RWPE2 (cell line): Measurements from ENCODE around the gene TMEM30B.

ENCODE experiments used
- ATAC-seq: fragments of 200-7000 bp; cut with Tn5 transposase; 3 replicates; pipeline ENCODE4 v1.9.1; 2021; ENCODE audit warnings: low read depth
- DNase-seq: peaks from one replicate; pipeline ENCODE4 v3.0.0-alpha.2; 2020; ENCODE audit warnings: low spot score
- H3K27ac ChIP-seq: fragments of 450-650 bp; 2 replicates; pipeline ENCODE4 v1.5.1; 2017; ENCODE audit warnings: mild to moderate bottlenecking; ENCODE audit not compliant: poor library complexity, severe bottlenecking
- H3K27me3 ChIP-seq: fragments of 250-450 bp; sonication (Bioruptor Pico); 2 replicates; pipeline ENCODE4 v1.5.1; 2021; ENCODE audit warnings: mild to moderate bottlenecking, moderate library complexity; ENCODE audit not compliant: insufficient read depth, poor library complexity, severe bottlenecking
- H3K36me3 ChIP-seq: fragments of 250-450 bp; sonication (Bioruptor Pico); 2 replicates; pipeline ENCODE4 v1.5.1; 2020; ENCODE audit warnings: low read depth, mild to moderate bottlenecking, moderate library complexity
- H3K4me1 ChIP-seq: fragments of 250-450 bp; sonication (Bioruptor Pico); 2 replicates; pipeline ENCODE4 v1.5.1; 2021; ENCODE audit warnings: mild to moderate bottlenecking, moderate library complexity; ENCODE audit not compliant: insufficient read depth, poor library complexity, severe bottlenecking
- H3K4me3 ChIP-seq: fragments of 250-450 bp; sonication (Bioruptor Pico); 2 replicates; pipeline ENCODE4 v1.5.1; 2021; ENCODE audit warnings: mild to moderate bottlenecking, moderate library complexity; ENCODE audit not compliant: severe bottlenecking
- H3K9me3 ChIP-seq: fragments of 250-450 bp; sonication (Bioruptor Pico); 2 replicates; pipeline ENCODE4 v1.5.1; 2021; ENCODE audit warnings: mild to moderate bottlenecking, moderate library complexity; ENCODE audit not compliant: severe bottlenecking
- CTCF ChIP-seq: fragments of 450-650 bp; IDR thresholded peaks from one replicate; pipeline ENCODE4 v1.5.1; 2017; ENCODE audit warnings: mild to moderate bottlenecking, moderate library complexity; ENCODE audit not compliant: poor library complexity, severe bottlenecking

The TMEM30B gene

GRCh38 chr14:61300209-61300608, 19.1 kb upstream of the TMEM30B start:
- no peak for TF ChIP-seq CTCF
- Histone ChIP-seq H3K4me1 (no peaks in the 10 kb centered on the region), H3K27ac (no peak overlapping the region), H3K9me3 (no peaks in the 10 kb centered on the region), H3K4me3 (no peak overlapping the region), H3K27me3 (no peaks in the 10 kb centered on the region), H3K36me3 (no peaks in the 10 kb centered on the region)
- ATAC-seq (no peak), DNase-seq (no peak)

GRCh38 chr14:61298824-61299223, 17.7 kb upstream of the TMEM30B start:
- ATAC-seq (no peak), DNase-seq (no peak)
- Histone ChIP-seq H3K9me3 (no peaks in the 10 kb centered on the region), H3K27me3 (no peaks in the 10 kb centered on the region), H3K4me3 (no peak overlapping the region), H3K27ac (no peak overlapping the region), H3K4me1 (no peaks in the 10 kb centered on the region), H3K36me3 (no peaks in the 10 kb centered on the region)
- no peak for TF ChIP-seq CTCF

- H3K36me3 ChIP-seq, result no peaks in the 10 kb centered on the region
- no peaks in the 10 kb centered on the region for H3K4me1 ChIP-seq
- no peaks in the 10 kb centered on the region for H3K9me3 ChIP-seq
- TF ChIP-seq CTCF, result no peak
- no peaks in the 10 kb centered on the region for H3K27me3 ChIP-seq
- DNase-seq (no peak), ATAC-seq (no peak)
- no peak overlapping the region for H3K4me3 ChIP-seq
- H3K27ac ChIP-seq, result no peak overlapping the region
Measured at GRCh38 chr14:61297581-61297980, 16.4 kb upstream of the TMEM30B start.

GRCh38 chr14:61296719-61297502, 15.8 kb upstream of the TMEM30B start:
- Histone ChIP-seq H3K4me3 (no peak overlapping the region), H3K27me3 (no peaks in the 10 kb centered on the region), H3K36me3 (no peaks in the 10 kb centered on the region), H3K27ac (no peak overlapping the region), H3K9me3 (no peaks in the 10 kb centered on the region), H3K4me1 (no peaks in the 10 kb centered on the region)
- DNase-seq (no peak), ATAC-seq (peak; percentile 64)
- peak; percentile 97 for TF ChIP-seq CTCF

- no peak for TF ChIP-seq CTCF
- Histone ChIP-seq H3K36me3 (no peaks in the 10 kb centered on the region), H3K27ac (no peak overlapping the region), H3K4me1 (no peaks in the 10 kb centered on the region), H3K27me3 (no peaks in the 10 kb centered on the region), H3K9me3 (no peaks in the 10 kb centered on the region), H3K4me3 (no peak overlapping the region)
- ATAC-seq (no peak), DNase-seq (no peak)
Measured at GRCh38 chr14:61296151-61296550, 15.0 kb upstream of the TMEM30B start.
